Gastrocnemius medialis (tissue), 4 donors: ENCODE measurements around the gene ADGRE3. TPM values are rescaled to one million over a fixed set of nuclear protein-coding genes. Genes with fewer than 3 reads are reported as not detected.

Experiments
- ATAC-seq, 2 donors: fragments of 150-250 bp; one replicate each; pipeline ENCODE4 v1.9.1; 2016
- DNase-seq, 2 donors: peaks; one replicate each; pipeline ENCODE4 v3.0.0-alpha.2; 2019
- H3K27ac ChIP-seq, 4 donors: fragments of 200-600 bp; sonication (generic); 1 replicate in 1 of 4; 2 replicates in 3 of 4; pipeline ENCODE4 v1.5.1; 2016 to 2018; ENCODE audit warnings: mild to moderate bottlenecking in 2 of 4, moderate library complexity in 1 of 4
- H3K27me3 ChIP-seq, 3 donors: fragments of 200-600 bp; sonication (generic) in 2 of 3; 1 replicate in 1 of 3; 2 replicates in 2 of 3; pipeline versions ENCODE4 v1.5.1 to v1.6.0; 2016 to 2019; ENCODE audit warnings: mild to moderate bottlenecking in 1 of 3, moderate library complexity in 1 of 3
- H3K36me3 ChIP-seq, 2 donors: fragments of 200-600 bp; sonication (generic) in 1 of 2; one replicate each; pipeline ENCODE4 v1.5.1; 2017 to 2018
- H3K4me1 ChIP-seq, 2 donors: fragments of 200-600 bp; sonication (generic) in 1 of 2; one replicate each; pipeline ENCODE4 v1.5.1; 2016 to 2017; ENCODE audit warnings: mild to moderate bottlenecking in 2 of 2
- H3K4me3 ChIP-seq, 4 donors: fragments of 200-600 bp; sonication (generic) in 3 of 4; 1 replicate in 1 of 4; 2 replicates in 3 of 4; pipeline ENCODE4 v1.5.1; 2016 to 2019; ENCODE audit warnings: mild to moderate bottlenecking in 2 of 4
- H3K9me3 ChIP-seq, 3 donors: fragments of 200-600 bp; sonication (generic) in 2 of 3; 1 replicate in 1 of 3; 2 replicates in 2 of 3; pipeline ENCODE4 v1.5.1; 2016 to 2019
- POLR2A ChIP-seq, 2 donors: fragments of 450-650 bp; IDR thresholded peaks; one replicate each; pipeline ENCODE4 v1.6.1; 2017; ENCODE audit warnings: antibody characterized with exemption in 2 of 2, mild to moderate bottlenecking in 2 of 2, moderate library complexity in 2 of 2
- in situ Hi-C, 4 donors: fragments of 200-750 bp; cut with MboI; loops; one replicate each; pipeline versions ENCODE4 v1.15.0 to v1.8.0; 2017; ENCODE audit warnings: low sequenced_read_pairs in 4 of 4
- intact Hi-C: fragments of 100-400 bp; cut with DNase I; formaldehyde crosslinking; loops from one replicate; pipeline ENCODE4 v1.15.1; 2023; ENCODE audit warnings: low total_unique reads
- total RNA-seq, 4 donors: library from RNA; depleted of rRNA; stranded (reverse); fragments of >200 nt; gene quantifications; one replicate each; pipeline versions ENCODE4 v1.1.0 to v1.2.3, GENCODE V29; 2016
- TF ChIP-seq, protein P1 (sequence below), 5 experiments: fragments of 450-650 bp in 3 of 5; fragments of 200-600 bp in 2 of 5; sonication (generic) in 2 of 5; IDR thresholded peaks in 4 of 5; conservative IDR thresholded peaks in 1 of 5; 1 replicate in 4 of 5; 2 replicates in 1 of 5; pipeline ENCODE4 v1.5.1; 2016 to 2019; ENCODE audit warnings: antibody characterized with exemption in 5 of 5, mild to moderate bottlenecking in 3 of 5, moderate library complexity in 3 of 5

The ADGRE3 gene
- total RNA-seq, 4 donors from 2014 or later, result not detected

DNA sequence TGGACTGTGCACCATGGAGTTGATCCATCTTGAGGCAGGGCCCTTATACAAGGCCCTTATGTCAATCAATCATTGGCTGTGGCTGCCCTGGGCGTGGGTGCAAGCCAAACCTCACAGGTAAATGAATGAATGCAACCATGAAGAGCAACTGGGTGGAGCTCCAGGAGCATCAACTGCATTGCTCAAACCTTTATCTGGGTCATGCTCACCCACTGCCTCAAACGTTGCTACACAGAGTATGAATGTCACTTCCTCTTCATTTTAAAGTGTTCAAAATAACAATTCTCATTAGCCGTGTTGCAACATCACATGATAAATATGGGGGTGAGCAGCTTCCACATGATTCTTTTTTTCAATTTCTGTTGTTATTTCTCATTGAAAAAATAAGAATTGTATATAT is 8.8 kb upstream of the ADGRE3 start:
- H3K36me3 ChIP-seq, result no peaks in the 10 kb centered on the region
- TF ChIP-seq, protein P1, sequence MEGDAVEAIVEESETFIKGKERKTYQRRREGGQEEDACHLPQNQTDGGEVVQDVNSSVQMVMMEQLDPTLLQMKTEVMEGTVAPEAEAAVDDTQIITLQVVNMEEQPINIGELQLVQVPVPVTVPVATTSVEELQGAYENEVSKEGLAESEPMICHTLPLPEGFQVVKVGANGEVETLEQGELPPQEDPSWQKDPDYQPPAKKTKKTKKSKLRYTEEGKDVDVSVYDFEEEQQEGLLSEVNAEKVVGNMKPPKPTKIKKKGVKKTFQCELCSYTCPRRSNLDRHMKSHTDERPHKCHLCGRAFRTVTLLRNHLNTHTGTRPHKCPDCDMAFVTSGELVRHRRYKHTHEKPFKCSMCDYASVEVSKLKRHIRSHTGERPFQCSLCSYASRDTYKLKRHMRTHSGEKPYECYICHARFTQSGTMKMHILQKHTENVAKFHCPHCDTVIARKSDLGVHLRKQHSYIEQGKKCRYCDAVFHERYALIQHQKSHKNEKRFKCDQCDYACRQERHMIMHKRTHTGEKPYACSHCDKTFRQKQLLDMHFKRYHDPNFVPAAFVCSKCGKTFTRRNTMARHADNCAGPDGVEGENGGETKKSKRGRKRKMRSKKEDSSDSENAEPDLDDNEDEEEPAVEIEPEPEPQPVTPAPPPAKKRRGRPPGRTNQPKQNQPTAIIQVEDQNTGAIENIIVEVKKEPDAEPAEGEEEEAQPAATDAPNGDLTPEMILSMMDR (IDR thresholded peaks at IDR 0.05 in 4 of 5, conservative IDR thresholded peaks at IDR 0.05 in 1 of 5), result no peak
- no peak for TF ChIP-seq POLR2A (IDR thresholded peaks at IDR 0.05)
- ATAC-seq, result no peak
- no peaks in the 10 kb centered on the region for H3K9me3 ChIP-seq
- in situ Hi-C loops (loop anchor here in 1 of 4 donors (10.0 kb wide), 1 partner anchor 109 kb away; the partner anchor contains the start of gene NDUFB7), intact Hi-C loops (no loop called here)
- H3K27ac ChIP-seq, result no peak overlapping the region
- H3K27me3 ChIP-seq, result peaks cover 0 to 7% (median 5%) of the 10 kb centered on the region in 3 donors
- no peak for DNase-seq
- no peaks in the 10 kb centered on the region for H3K4me1 ChIP-seq
- no peak overlapping the region for H3K4me3 ChIP-seq

DNA sequence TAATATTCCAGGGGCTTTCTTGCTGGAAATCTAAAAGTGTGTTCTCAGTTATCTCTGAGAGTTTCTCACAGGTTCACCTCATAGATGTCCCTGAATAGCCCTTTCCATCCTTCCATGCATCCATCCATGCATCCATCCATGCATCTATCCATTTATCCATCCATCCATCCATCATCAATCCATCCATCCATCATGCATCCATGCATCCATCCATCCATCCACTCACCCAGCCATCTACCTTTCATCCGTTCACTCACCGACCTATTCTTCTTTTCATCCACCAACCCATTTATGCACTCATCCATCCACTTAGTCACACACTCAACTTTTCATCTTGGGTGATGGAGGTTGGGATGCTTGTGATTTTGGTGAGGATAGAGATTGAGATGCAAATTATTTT is 7.4 kb upstream of the ADGRE3 start:
- TF ChIP-seq, protein P1 (IDR thresholded peaks at IDR 0.05 in 4 of 5, conservative IDR thresholded peaks at IDR 0.05 in 1 of 5), result no peak
- TF ChIP-seq POLR2A (IDR thresholded peaks at IDR 0.05), result no peak
- ATAC-seq (no peak), DNase-seq (no peak)
- intact Hi-C loops (no loop called here), in situ Hi-C loops (loop anchor here in 1 of 4 donors (10.0 kb wide), 1 partner anchor 107 kb away; the partner anchor contains the start of gene NDUFB7)
- H3K36me3 ChIP-seq, result no peaks in the 10 kb centered on the region
- peaks cover 0 to 7% (median 5%) of the 10 kb centered on the region in 3 donors for H3K27me3 ChIP-seq
- H3K4me3 ChIP-seq, result no peak overlapping the region
- H3K27ac ChIP-seq, result no peak overlapping the region
- no peaks in the 10 kb centered on the region for H3K9me3 ChIP-seq
- no peaks in the 10 kb centered on the region for H3K4me1 ChIP-seq

DNA sequence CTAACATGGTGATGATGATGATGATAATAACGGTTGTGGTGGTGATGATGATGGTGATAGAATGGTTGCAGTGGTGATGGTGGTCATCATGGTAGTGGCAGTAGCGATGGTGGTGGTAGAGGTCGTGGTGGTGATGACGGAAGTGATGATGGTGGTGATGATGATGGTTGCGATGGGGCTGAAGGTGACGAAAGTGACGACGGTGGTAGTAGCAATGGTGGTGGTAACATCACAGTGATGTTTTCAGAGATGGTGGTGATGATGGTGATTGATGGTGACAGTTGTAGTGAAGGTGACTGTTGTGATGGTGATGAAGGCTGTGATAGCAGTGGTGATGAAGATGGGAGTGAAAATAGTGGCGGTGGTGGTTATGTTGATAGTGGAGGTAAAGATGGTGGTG is 3.6 kb upstream of the ADGRE3 start:
- DNase-seq (no peak), ATAC-seq (no peak)
- Histone ChIP-seq H3K27me3 (peaks cover 0 to 9% (median 7%) of the 10 kb centered on the region in 3 donors), H3K36me3 (no peaks in the 10 kb centered on the region), H3K4me3 (no peak overlapping the region), H3K4me1 (no peaks in the 10 kb centered on the region), H3K9me3 (no peaks in the 10 kb centered on the region), H3K27ac (no peak overlapping the region)
- intact Hi-C loops, result no loop called here
- in situ Hi-C loops, result no loop called here
- TF ChIP-seq, protein P1 (IDR thresholded peaks at IDR 0.05 in 4 of 5, conservative IDR thresholded peaks at IDR 0.05 in 1 of 5), result no peak
- no peak for TF ChIP-seq POLR2A (IDR thresholded peaks at IDR 0.05)

DNA sequence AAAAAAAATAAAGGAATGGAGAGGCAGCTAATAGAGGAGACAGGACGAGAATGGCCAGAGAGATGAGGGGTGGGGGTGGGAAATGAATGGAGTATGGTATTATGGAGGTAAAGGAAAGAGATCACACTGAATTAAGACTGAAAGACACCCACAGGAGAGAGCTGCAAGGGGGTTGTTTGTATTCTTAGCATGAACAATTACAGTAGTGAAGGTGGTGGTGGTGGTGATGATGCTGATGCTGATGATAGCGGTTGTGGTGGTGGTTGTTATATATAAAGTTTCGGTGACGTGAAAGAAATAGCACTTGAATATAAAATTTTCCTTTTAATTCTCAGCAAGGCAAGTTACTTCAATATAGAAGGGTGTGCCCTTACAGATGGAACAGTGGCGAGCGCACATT is 2.8 kb upstream of the ADGRE3 start:
- in situ Hi-C loops, result no loop called here
- ATAC-seq, result no peak
- no peak for TF ChIP-seq POLR2A (IDR thresholded peaks at IDR 0.05)
- TF ChIP-seq, protein P1 (IDR thresholded peaks at IDR 0.05 in 4 of 5, conservative IDR thresholded peaks at IDR 0.05 in 1 of 5), result no peak
- Histone ChIP-seq H3K4me3 (no peak overlapping the region), H3K27ac (no peak overlapping the region), H3K27me3 (peaks cover 0 to 5% (median 5%) of the 10 kb centered on the region in 3 donors), H3K36me3 (no peaks in the 10 kb centered on the region), H3K9me3 (no peaks in the 10 kb centered on the region), H3K4me1 (no peaks in the 10 kb centered on the region)
- DNase-seq, result no peak
- intact Hi-C loops, result no loop called here

DNA sequence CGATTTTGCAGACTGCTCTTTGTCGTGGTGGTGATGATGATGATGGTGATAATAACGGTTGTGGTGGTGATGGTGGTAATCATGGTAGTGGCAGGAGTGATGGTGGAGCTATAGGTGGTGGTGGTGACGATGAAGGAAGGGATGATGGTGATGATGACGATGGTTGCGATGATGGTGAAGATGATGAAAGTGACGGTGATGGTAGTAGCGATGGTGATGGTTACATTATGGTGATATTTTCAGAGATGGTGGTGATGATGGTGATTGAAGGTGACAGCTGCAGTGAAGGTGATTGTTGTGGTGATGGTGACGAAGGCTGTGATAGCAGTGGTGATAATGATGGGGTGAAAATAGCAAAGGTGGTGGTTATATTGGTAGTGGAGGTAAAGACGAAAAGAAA is 2.1 kb upstream of the ADGRE3 start:
- Histone ChIP-seq H3K4me3 (no peak overlapping the region), H3K27me3 (peaks cover 0 to 5% (median 2%) of the 10 kb centered on the region in 3 donors), H3K36me3 (no peaks in the 10 kb centered on the region), H3K27ac (no peak overlapping the region), H3K4me1 (no peaks in the 10 kb centered on the region), H3K9me3 (no peaks in the 10 kb centered on the region)
- TF ChIP-seq, protein P1 (IDR thresholded peaks at IDR 0.05 in 4 of 5, conservative IDR thresholded peaks at IDR 0.05 in 1 of 5), result no peak
- no peak for TF ChIP-seq POLR2A (IDR thresholded peaks at IDR 0.05)
- intact Hi-C loops, result no loop called here
- no peak for ATAC-seq
- in situ Hi-C loops, result no loop called here
- DNase-seq, result no peak
